Activated naive CD8-positive, alpha-beta T cell treated with anti-CD3 and anti-CD28 coated beads, Interleukin-2, amount 10 ng/mL, durations not matched to agents 7 days and 5 days (primary cell): ENCODE measurements around the gene VWF. TPM values are rescaled to one million over a fixed set of nuclear protein-coding genes. Genes with fewer than 3 reads are reported as not detected.
"Not testable (repeated sequence)": the region's sequence is repeated elsewhere in the genome, so short reads cannot be mapped to it uniquely, and the experiment has no call there.

Source experiments
- ATAC-seq: fragments of 150-1000 bp; cut with Tn5 transposase; one replicate; pipeline ENCODE4 v1.10.0; 2021; ENCODE audit warnings: low read depth, moderate library complexity
- POLR2A ChIA-PET: fragments of 350-600 bp; sonication (Branson Sonifier 250); formaldehyde crosslinking; loops from one replicate; lab custom pipeline; 2021; ENCODE audit warnings: antibody characterized with exemption; lab: Charles Lee
- DNase-seq: peaks from one replicate; pipeline ENCODE4 v3.0.0; 2021
- H3K27ac Mint-ChIP-seq: one replicate; pipeline ENCODE4 v1.8.0; 2022; ENCODE audit warnings: mild to moderate bottlenecking, mixed read lengths
- H3K27me3 Mint-ChIP-seq: one replicate; pipeline ENCODE4 v1.8.0; 2022; ENCODE audit warnings: mild to moderate bottlenecking, moderate library complexity, mixed read lengths
- H3K36me3 Mint-ChIP-seq: one replicate; pipeline ENCODE4 v1.8.0; 2021; ENCODE audit warnings: mild to moderate bottlenecking, mixed read lengths
- H3K4me1 Mint-ChIP-seq: one replicate; pipeline ENCODE4 v1.8.0; 2021; ENCODE audit warnings: mixed read lengths
- H3K4me3 Mint-ChIP-seq: one replicate; pipeline ENCODE4 v1.8.0; 2022; ENCODE audit warnings: mild to moderate bottlenecking, moderate library complexity, mixed read lengths
- H3K9me3 Mint-ChIP-seq: one replicate; pipeline ENCODE4 v1.8.0; 2021; ENCODE audit warnings: mixed read lengths
- total RNA-seq, 2 experiments: library from RNA; stranded (reverse); gene quantifications; one replicate each; pipeline ENCODE4 v1.2.3, GENCODE V29; 2021

The VWF gene
- total RNA-seq, 2 experiments from 2014 or later = 0.23 to 0.44 TPM

DNA sequence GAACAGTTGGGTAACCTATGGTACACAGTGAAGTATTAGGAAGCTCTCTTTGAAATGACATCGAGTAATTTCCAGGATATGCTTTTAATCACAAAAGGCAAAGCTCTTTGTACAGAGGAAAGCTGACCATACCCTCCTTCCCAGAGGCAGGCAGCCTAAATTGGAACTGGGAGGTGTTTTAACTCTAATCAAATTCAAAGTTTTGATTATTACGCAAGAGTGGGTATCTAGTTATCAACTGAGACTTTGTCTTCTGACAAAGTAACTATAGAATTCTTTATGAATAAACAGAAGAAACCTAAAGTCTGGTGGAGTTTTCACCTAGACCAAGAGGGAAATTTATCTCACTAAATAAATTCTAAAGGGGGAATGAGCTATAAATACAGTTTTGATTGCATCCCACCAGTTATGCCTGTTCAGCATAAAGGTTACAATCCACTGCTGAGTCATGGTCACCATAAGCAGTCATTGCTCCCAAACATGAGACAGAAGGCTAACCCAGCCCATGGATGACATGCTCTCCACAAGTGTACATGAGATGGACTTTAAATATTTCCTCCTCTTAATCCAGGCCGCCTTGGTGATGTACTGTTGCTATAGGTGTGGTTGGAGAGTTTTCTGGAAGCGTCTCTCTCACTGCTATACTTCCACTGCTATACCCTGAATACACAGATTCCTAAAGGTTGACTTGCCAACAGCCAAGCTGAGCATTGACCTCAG, 113.7 kb downstream of the VWF start:
- H3K27me3 Mint-ChIP-seq = peaks cover 25% of the 10 kb centered on the region
- H3K4me3 Mint-ChIP-seq, H3K4me1 Mint-ChIP-seq, ATAC-seq, H3K27ac Mint-ChIP-seq, H3K9me3 Mint-ChIP-seq, H3K36me3 Mint-ChIP-seq, POLR2A ChIA-PET, DNase-seq: not testable (repeated sequence)

DNA sequence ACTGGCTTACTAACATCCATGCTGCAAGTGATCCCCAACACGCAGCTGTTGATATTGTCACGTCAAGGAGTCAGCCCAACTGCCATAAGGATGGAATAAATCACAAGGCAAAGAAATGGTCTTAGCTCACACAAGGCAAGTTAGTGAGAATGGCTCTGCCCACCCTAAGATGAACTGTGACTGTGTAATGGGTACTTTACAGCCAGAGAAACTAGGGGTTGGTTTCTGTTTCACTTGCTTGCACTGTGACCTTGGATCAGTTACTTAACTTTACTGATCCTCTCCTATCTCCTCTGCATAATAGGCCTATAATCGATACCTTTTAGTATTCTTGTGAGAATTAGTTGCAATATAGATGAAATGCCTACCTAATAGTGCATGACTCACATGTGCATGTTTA, 127.2 kb downstream of the VWF start:
- no peak overlapping the region for H3K27ac Mint-ChIP-seq
- no peak overlapping the region for H3K4me3 Mint-ChIP-seq
- ATAC-seq (peak; percentile 36), DNase-seq (no peak)
- peaks cover 25% of the 10 kb centered on the region for H3K27me3 Mint-ChIP-seq
- POLR2A ChIA-PET = no interaction called here
- H3K36me3 Mint-ChIP-seq = no peaks in the 10 kb centered on the region
- H3K9me3 Mint-ChIP-seq = no peaks in the 10 kb centered on the region
- no peaks in the 10 kb centered on the region for H3K4me1 Mint-ChIP-seq

DNA sequence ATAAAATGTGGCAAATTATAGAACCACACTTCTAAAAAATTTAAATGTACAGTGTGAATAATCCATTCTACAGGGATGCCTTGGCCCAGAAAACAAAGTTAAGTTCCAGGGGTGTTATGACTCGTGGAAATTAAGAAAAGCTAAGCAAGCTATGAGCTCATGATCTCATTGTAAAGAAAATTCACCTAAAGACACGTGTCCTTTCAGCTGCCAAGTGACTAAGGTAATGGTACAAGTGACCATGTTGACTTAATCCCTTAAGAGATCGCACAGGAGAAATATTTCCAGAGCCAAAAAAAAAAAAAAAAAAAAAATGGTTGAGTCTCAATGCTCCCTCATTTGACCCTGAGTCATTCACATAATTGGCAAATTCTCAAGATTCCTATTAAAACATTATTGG, 128.0 kb downstream of the VWF start:
- Mint-ChIP-seq H3K4me1 (no peaks in the 10 kb centered on the region), H3K9me3 (no peaks in the 10 kb centered on the region), H3K36me3 (no peaks in the 10 kb centered on the region), H3K4me3 (no peak overlapping the region), H3K27ac (no peak overlapping the region), H3K27me3 (peaks cover 22% of the 10 kb centered on the region)
- POLR2A ChIA-PET = no interaction called here
- ATAC-seq = no peak
- no peak for DNase-seq

DNA sequence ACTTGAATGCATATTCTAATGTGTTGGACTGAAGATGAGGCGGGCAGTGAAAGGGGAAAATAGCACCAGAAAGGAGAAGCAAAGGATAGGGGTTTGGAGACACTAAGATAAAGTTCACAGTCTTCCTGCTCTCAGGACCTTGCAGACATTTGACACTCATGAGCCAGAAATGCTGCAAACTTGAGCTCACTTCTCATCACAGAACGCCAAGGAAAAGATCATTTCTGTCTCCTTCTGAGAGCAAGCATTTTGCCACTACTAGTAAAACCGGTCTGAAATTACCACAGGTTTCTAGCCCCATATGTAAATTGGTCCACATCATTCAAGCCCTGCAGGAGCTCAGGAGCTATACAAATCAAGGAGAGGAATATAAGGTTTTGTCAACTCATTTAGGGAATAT, 134.8 kb downstream of the VWF start:
- Mint-ChIP-seq H3K36me3 (no peaks in the 10 kb centered on the region), H3K27me3 (no peaks in the 10 kb centered on the region), H3K4me3 (no peak overlapping the region), H3K9me3 (no peaks in the 10 kb centered on the region), H3K4me1 (peaks cover 1% of the 10 kb centered on the region), H3K27ac (no peak overlapping the region)
- ATAC-seq = no peak
- no peak for DNase-seq
- POLR2A ChIA-PET = no interaction called here

DNA sequence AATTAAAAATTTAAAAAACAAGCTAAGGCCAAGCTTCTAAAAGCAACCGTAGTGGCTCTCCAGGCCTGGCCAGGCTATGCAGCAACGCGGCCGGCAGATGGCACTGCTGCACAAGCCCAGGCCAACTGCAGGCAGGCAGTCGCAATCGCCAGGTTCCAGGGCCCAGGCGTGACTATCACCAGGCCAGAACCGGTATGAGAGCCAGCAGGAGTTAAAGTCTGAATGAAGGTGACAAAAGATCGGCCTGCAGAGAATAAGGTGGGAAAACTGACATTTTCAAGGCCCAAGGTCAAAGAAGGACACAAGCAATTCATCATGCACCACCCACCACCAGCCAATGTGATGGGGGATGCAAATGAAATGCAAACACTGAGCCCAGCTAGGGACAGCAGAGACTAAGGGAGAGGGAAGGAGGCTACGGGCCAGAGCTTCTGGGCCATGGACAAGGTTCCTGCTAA, 135.8 kb downstream of the VWF start:
- POLR2A ChIA-PET = no interaction called here
- peak; percentile 80 for DNase-seq
- Mint-ChIP-seq H3K27ac (no peak overlapping the region), H3K4me1 (peaks cover 1% of the 10 kb centered on the region), H3K36me3 (no peaks in the 10 kb centered on the region), H3K27me3 (no peaks in the 10 kb centered on the region), H3K9me3 (no peaks in the 10 kb centered on the region), H3K4me3 (no peak overlapping the region)
- ATAC-seq = peak; percentile 94

DNA sequence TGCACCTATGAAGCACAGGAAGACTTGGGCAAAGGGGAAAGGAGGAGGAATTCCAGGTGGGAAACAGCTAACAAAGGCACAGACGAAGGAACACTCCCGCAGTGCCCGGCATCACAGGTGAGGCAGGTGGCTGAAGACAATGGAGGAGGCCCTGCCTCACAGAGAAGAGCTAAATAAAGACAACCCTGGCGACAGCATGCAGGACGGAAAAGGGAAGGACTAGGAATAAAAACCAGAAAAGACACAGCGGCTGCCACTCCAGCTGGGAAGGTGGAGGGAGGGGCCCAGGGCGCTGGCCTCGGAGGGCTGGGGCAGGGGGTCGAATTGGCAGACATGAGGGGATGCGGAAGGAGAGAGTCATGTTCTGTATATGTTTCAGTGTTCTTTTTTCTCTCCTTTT, 136.4 kb downstream of the VWF start:
- DNase-seq (no peak), ATAC-seq (no peak)
- Mint-ChIP-seq H3K36me3 (no peaks in the 10 kb centered on the region), H3K4me3 (no peak overlapping the region), H3K9me3 (no peaks in the 10 kb centered on the region), H3K4me1 (peaks cover 1% of the 10 kb centered on the region), H3K27ac (no peak overlapping the region), H3K27me3 (no peaks in the 10 kb centered on the region)
- POLR2A ChIA-PET = no interaction called here

DNA sequence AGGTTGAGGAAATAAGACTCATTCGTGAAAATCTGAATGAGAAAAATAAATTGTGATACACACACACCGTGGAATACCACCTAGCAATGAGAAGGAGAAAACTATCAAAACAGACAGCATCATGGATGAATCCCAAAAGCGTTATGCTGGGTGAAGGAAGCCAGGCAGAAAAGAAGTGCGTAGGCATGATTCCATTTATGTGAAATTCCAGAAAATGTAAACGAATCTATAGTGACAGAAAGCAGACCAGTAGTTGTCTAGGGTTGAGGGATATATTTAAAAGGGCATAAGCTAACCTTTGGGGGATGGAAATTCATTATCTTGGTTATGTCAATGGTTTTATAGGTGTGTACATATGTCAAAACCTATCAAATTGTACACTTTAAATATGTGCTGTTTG, 136.9 kb downstream of the VWF start:
- ATAC-seq (no peak), DNase-seq (no peak)
- POLR2A ChIA-PET = no interaction called here
- Mint-ChIP-seq H3K27me3 (no peaks in the 10 kb centered on the region), H3K9me3 (no peaks in the 10 kb centered on the region), H3K27ac (no peak overlapping the region), H3K4me3 (no peak overlapping the region), H3K4me1 (peaks cover 1% of the 10 kb centered on the region), H3K36me3 (no peaks in the 10 kb centered on the region)

DNA sequence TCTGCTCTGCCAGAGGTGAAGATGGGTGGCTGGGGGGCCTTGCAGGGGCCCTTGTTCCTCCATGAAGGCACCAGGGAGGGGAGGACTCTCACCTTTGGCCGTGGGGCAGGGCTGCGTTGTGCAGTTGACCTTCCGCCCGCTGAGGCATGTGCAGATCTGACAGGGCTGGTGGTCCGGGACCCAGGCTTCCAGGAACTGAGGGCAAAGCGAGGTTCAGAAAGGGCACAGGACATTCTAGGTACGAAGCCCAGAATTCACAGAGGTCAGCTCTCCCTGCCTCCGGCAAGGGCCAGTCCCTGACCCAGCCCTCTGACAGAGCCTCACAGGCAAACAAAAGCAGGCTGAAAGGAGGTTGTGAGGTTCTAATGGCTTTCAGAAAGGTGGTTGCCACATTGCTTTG, 139.0 kb downstream of the VWF start:
- DNase-seq = no peak
- POLR2A ChIA-PET = no interaction called here
- Mint-ChIP-seq H3K4me3 (no peak overlapping the region), H3K36me3 (no peaks in the 10 kb centered on the region), H3K27ac (no peak overlapping the region), H3K27me3 (no peaks in the 10 kb centered on the region), H3K9me3 (no peaks in the 10 kb centered on the region), H3K4me1 (peaks cover 1% of the 10 kb centered on the region)
- ATAC-seq = no peak

DNA sequence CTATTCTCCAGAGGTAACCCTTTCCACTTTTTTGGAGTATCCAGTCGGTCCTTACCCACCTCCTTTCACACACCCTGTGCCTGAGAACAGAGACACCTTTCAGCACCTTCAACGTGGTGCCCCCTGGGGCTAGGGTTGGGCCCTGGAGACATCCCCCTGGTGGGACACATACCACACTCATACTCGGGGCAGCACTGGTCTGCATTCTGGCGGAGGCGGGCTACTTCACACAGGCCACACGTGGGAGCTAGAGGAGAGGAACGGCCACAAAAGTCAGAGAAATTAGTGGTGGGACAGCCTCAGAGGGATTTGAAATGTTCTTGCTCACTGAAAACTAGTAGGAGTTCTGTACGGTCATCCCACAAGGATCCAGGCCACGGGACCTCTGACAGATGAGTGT, 139.6 kb downstream of the VWF start:
- POLR2A ChIA-PET = no interaction called here
- peaks cover 1% of the 10 kb centered on the region for H3K4me1 Mint-ChIP-seq
- H3K4me3 Mint-ChIP-seq = no peak overlapping the region
- H3K27ac Mint-ChIP-seq = no peak overlapping the region
- no peaks in the 10 kb centered on the region for H3K9me3 Mint-ChIP-seq
- H3K27me3 Mint-ChIP-seq = no peaks in the 10 kb centered on the region
- DNase-seq (no peak), ATAC-seq (no peak)
- H3K36me3 Mint-ChIP-seq = no peaks in the 10 kb centered on the region

DNA sequence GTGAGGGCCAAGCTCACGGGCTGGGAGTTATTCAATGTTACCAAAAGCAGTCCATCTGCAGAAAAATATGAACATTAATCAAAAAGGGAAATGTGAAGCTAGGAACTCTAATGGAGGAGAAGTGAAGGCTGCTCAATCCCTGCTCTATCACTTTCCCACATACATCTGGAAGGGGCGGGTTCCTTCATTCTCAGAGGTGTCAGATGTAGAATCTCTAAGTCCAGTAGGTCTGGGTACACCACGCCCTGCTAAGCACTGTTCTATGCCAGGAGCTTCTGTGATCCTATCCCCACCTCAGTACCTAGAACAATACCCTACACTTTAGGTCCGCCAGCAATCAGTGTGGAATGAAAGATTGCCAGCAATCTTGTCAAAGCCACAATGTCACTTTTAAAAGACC, 142.4 kb downstream of the VWF start:
- Mint-ChIP-seq H3K36me3 (no peaks in the 10 kb centered on the region), H3K27ac (no peak overlapping the region), H3K27me3 (no peaks in the 10 kb centered on the region), H3K4me1 (no peaks in the 10 kb centered on the region), H3K9me3 (no peaks in the 10 kb centered on the region), H3K4me3 (no peak overlapping the region)
- POLR2A ChIA-PET = no interaction called here
- no peak for DNase-seq
- ATAC-seq = no peak

DNA sequence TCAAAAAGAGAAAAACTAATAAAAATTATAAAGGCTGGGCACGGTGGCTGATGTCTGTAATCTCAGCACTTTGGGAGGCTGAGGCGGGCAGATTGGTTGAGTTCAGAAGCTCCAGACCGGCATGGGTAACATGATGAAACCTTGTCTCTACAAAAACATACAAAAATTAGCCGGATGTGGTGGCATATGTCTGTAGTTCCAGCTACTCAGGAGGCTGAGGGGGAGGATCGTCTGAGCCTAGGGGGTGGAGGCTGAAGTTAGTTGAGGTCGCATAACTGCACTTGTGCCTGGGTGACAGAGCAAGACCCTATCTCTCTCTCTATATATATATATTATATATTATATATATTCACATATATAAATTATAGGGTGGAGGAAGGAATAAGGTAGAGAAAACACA, 146.9 kb downstream of the VWF start:
- no peaks in the 10 kb centered on the region for H3K36me3 Mint-ChIP-seq
- no peak overlapping the region for H3K4me3 Mint-ChIP-seq
- no peak overlapping the region for H3K27ac Mint-ChIP-seq
- POLR2A ChIA-PET = no interaction called here
- peaks cover 1% of the 10 kb centered on the region for H3K27me3 Mint-ChIP-seq
- ATAC-seq (no peak), DNase-seq (no peak)
- no peaks in the 10 kb centered on the region for H3K4me1 Mint-ChIP-seq
- H3K9me3 Mint-ChIP-seq = no peaks in the 10 kb centered on the region

DNA sequence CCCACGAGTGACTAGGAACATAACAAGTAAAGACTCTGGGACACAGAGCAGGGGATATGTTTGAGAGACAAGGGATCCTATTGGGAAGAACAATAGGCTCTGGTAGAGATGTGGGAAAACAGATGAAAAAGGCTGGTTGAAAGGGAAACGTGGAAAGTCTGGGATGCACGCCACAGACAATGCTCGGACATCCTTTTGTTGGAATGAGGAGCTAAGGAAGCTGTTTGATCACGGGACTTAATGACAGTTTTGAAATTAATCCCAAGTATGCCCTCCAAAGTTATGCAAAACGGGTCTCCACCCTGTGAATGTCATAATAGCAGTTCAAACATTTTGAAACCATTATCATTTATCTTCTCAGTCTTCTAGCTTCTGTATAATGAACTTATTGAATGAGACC, 147.8 kb downstream of the VWF start:
- H3K27me3 Mint-ChIP-seq = peaks cover 1% of the 10 kb centered on the region

DNA sequence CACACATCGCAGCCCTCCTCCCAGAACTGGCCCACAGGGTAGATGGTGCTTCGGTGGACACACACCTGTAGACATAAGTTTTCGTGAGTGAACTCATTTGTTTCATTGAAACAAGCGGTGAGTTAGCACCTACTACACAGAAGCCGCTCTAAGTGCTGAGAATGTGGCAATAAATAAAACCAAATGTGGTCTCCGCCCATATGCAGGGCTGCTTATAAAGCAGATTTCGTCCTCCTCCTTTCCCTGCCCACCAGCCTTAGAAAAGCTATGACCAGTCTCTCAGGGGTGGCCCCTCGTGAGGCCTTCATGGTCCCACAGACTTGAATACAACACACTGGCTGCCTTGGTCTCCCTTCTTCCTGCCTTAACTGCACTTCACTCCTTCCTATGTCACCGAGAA, 148.3 kb downstream of the VWF start:
- ATAC-seq (no peak), DNase-seq (no peak)
- no peak overlapping the region for H3K27ac Mint-ChIP-seq
- POLR2A ChIA-PET = no interaction called here
- H3K4me1 Mint-ChIP-seq = no peaks in the 10 kb centered on the region
- no peaks in the 10 kb centered on the region for H3K9me3 Mint-ChIP-seq
- no peak overlapping the region for H3K4me3 Mint-ChIP-seq
- peaks cover 1% of the 10 kb centered on the region for H3K27me3 Mint-ChIP-seq
- H3K36me3 Mint-ChIP-seq = no peaks in the 10 kb centered on the region

More for the DNA sequence above, 147.8 kb downstream of the VWF start:
- ATAC-seq (no peak), DNase-seq (no peak)
- Mint-ChIP-seq H3K4me1 (no peaks in the 10 kb centered on the region), H3K36me3 (no peaks in the 10 kb centered on the region), H3K27ac (no peak overlapping the region), H3K9me3 (no peaks in the 10 kb centered on the region), H3K4me3 (no peak overlapping the region)
- POLR2A ChIA-PET = no interaction called here

DNA sequence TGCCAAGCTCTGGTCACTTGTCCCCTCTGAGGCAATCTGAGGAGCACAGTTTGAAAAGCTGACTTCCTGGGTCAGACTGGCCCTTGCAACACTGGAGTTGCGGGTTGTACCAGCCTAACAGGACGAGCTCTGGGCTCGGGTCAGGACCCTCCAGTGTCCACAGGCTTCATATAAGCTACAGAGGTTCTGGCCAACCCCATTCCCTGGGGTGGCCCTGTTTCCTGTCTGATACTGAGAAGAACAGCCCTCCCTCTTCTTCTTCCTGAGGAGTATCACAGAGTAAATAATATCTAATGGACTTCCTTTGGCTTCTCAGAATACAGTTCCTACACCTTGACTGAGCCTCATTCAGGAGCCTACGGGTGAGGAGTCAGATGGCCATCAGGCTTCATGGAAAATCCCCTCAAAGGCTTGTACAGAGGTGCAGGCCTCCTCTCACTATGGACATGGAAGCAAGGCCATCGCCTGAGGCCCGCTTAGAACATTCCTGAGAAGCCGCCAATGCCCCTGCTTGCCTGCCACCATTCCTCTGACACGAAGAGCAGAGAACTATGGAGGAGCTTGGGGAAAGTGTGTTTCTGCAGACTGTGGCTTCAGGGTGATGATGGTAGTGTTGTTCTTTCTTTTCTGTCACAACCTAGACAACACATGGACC, 150.9 kb downstream of the VWF start:
- Mint-ChIP-seq H3K4me3 (no peak overlapping the region), H3K27ac (no peak overlapping the region), H3K4me1 (no peaks in the 10 kb centered on the region), H3K9me3 (no peaks in the 10 kb centered on the region), H3K27me3 (peaks cover 1% of the 10 kb centered on the region), H3K36me3 (no peaks in the 10 kb centered on the region)
- POLR2A ChIA-PET = no interaction called here
- no peak for DNase-seq
- no peak for ATAC-seq
